ENCODE measurements around the gene SPATA4.
A peak's percentile ranks its signal among the peaks of the same experiment; 100 is the strongest.

Gene SPATA4

GRCh38 chr4:176195184-176195978 is at the start of gene SPATA4:
Gene SPATA4, minus strand, starts transcription at chr4:176195585. Its CDS starts 23 bp downstream, at chr4:176195562.
- no peak for TF ChIP-seq CTCF (conservative IDR thresholded peaks at IDR 0.05; ENCODE audit: low read depth)
- H3K27ac ChIP-seq: peak within 1 kb of the TSS; percentile 58
- DNase-seq (ENCODE audit: low spot score): peak; percentile 89
- POLR2A ChIA-PET (ENCODE audit: low non-redundant PET): no interaction called here
- CTCF ChIA-PET: interaction anchor here (0.6 to 0.8 kb wide), 4 partner anchors 25 to 1930 kb away, joined by 3 to 4 read pairs (median 3); no protein-coding TSS in a partner anchor

- no peak for DNase-seq (ENCODE audit: low spot score)
- CTCF ChIA-PET: no interaction called here
- POLR2A ChIA-PET (ENCODE audit: low non-redundant PET): no interaction called here
- no peak overlapping the region for H3K27ac ChIP-seq
- TF ChIP-seq CTCF (conservative IDR thresholded peaks at IDR 0.05; ENCODE audit: low read depth): no peak
These were observed 47.5 kb upstream of the SPATA4 start for GRCh38 chr4:176242764-176243347.

- H3K27ac ChIP-seq: no peak overlapping the region
- TF ChIP-seq CTCF (conservative IDR thresholded peaks at IDR 0.05; ENCODE audit: low read depth): no peak
- ChIA-PET CTCF (no interaction called here), POLR2A (ENCODE audit: low non-redundant PET) (no interaction called here)
- DNase-seq (ENCODE audit: low spot score): no peak
These were observed 46.3 kb upstream of the SPATA4 start for GRCh38 chr4:176241703-176242102.

GRCh38 chr4:176238826-176239225 is 43.4 kb upstream of the SPATA4 start:
- no peak overlapping the region for H3K27ac ChIP-seq
- no peak for DNase-seq (ENCODE audit: low spot score)
- POLR2A ChIA-PET (ENCODE audit: low non-redundant PET): no interaction called here
- CTCF ChIA-PET: interaction anchor here (0.5 to 0.9 kb wide), 3 partner anchors 10 to 1318 kb away, joined by 3 read pairs; no protein-coding TSS in a partner anchor
- TF ChIP-seq CTCF (conservative IDR thresholded peaks at IDR 0.05; ENCODE audit: low read depth): no peak

- no peak overlapping the region for H3K27ac ChIP-seq
- ChIA-PET CTCF (interaction anchor here (0.6 to 0.9 kb wide), 3 partner anchors 9 to 110 kb away, joined by 3 to 6 read pairs (median 4); no protein-coding TSS in a partner anchor), POLR2A (ENCODE audit: low non-redundant PET) (no interaction called here)
- no peak for DNase-seq (ENCODE audit: low spot score)
- no peak for TF ChIP-seq CTCF (conservative IDR thresholded peaks at IDR 0.05; ENCODE audit: low read depth)
These were observed 42.8 kb upstream of the SPATA4 start for GRCh38 chr4:176238157-176238610.

GRCh38 chr4:176236946-176237345 is 41.6 kb upstream of the SPATA4 start:
- no peak for TF ChIP-seq CTCF (conservative IDR thresholded peaks at IDR 0.05; ENCODE audit: low read depth)
- POLR2A ChIA-PET (ENCODE audit: low non-redundant PET): no interaction called here
- CTCF ChIA-PET: no interaction called here
- DNase-seq (ENCODE audit: low spot score): no peak
- H3K27ac ChIP-seq: no peak overlapping the region

Data from RWPE1 (cell line).